DLD1 (cell line): Measurements from ENCODE around the gene GPR39.

Experiments used
- in situ Hi-C: cut with HindIII; loops from 2 replicates; pipeline ENCODE4 v1.10.0; 2017; ENCODE audit warnings: low sequenced_read_pairs

Gene GPR39

DNA sequence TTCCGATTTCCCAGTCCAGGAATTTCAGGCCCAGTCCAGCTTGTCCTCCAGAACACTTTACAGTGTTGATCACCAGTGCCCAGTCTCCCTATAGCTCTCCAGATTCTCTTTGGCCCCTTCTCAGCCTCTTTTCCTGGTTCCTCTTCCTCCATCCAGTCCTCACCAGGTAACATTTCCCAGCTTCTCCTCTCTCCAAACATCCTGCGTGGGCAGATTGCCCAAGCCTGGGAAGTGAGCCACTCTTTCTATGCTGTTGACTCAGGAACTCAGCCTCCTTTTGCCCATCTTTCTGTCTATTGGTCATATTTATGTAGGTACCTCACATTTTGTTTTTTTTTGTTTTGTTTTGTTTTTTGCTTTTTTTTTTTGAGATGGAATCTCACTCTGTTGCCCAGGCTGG lies 144.0 kb downstream of the GPR39 start:
- in situ Hi-C loops: no loop called here

DNA sequence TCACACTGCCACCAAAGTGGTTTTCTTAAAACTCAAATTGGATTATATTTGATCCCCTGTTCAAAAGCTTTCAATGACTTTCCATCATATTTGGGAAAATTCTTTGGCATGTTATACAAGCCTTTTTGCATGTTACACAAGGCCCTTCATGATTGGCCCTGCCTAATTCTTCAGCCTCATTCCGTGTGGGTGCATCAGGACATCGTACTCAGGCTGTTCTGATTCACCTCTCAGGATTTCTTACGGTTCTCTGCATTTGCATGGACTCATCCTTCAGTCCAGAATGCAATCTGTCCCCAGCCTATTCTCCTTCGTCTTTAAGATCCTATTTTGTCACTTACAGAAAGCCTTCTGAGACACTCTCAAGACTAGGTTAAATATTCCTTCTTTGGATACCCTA lies 145.6 kb downstream of the GPR39 start:
- in situ Hi-C loops: no loop called here

DNA sequence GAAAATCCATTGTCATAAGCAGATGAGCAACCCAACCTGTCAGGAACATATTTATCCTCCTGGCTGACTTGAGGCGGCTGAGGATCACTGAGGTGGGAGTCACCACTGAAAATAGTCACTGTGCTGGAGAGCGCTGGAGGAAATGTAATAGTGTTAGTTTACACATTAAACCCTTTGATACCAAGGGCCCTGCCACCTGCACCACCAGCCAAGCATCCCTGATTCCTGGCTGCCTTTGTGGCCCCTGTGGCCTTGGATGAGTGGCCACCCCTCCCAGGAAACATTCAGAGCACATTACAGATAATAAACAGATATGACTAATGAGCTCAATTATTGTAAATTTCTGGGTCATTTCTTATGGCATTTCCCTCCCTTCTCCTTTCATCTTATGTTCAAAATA lies 147.5 kb downstream of the GPR39 start:
- in situ Hi-C loops: no loop called here

DNA sequence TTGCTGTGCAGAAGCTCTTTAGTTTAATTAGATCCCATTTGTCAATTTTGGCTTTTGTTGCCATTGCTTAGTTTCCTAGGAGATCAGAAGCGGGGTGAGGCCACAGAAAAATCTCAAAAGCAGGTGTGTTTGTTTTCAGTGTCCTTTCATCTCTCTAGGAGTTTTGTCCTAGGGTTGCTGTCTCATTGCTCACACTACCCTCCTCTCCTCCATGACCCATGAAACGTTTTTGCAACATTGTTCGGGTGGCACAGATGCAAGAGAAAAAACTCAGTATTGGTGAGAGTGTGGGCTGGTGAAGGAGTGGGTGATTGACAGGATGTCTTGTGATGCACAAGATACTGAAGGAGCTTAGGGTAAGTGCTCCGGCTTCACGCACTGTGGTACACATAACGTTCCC lies 149.8 kb downstream of the GPR39 start:
- in situ Hi-C loops: no loop called here

DNA sequence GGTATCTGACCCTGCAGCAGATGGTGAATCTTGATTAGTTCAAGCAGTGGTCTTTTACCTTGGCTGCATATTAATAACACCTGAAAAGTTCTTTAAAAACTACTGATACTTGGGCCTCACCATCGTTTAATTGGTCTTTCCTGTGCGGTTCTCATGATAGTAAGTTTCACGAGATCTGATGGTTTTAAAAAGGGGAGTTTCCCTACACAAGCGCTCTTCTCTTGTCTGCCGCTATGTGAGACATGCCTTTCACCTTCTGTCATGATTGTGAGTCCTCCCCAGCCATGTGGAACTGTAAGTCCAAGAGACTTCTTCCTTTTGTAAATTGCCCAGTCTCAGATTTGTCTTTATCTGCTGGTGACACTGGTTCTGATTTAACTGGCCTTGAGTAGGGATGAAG lies 151.1 kb downstream of the GPR39 start:
- in situ Hi-C loops: no loop called here

DNA sequence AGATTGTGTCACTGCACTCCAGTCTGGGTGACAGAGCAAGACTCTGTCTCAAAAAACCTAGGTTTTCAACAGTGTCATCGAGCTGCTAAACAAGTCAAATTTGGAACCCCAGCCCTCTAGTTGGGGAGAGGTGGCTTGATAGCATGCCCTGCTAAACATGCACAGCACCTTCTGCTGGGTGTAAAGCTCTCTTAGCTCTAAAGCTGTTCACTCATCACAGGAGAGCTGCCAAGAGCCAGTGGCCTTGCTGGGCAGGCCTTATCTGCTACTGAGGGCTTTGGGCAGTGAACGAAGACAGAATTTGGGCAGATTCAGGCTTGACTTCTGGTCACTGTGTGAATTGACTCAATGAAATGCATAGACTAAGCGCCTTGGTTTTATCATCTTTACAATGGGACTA lies 152.1 kb downstream of the GPR39 start:
- in situ Hi-C loops: no loop called here

DNA sequence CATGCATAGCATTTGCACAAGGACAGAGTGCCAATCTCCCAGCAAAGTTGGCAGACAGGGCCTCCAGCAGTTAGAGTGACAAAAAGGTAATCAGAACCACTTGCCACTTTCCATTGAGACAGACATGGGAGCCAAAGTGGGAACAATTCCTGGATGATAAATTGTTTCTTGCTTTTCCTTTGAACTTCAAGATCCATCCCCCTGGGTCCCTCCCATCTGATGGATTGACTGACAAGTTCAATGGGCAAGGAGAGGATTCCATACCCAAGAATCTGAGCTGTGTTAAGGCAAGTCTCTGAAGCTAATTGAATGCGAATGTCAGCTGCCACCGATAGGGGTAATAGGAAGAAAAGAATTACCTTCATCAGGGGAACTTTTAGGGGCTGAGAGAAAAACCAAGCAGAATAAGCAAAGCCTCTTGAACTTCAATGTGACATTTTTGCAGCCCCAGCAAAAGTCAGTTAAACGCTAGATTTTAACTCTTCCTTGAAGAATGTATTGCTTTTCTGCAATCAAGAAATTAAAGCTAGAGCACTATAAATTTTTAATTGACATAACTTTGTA lies 156.9 kb downstream of the GPR39 start:
- in situ Hi-C loops: no loop called here

DNA sequence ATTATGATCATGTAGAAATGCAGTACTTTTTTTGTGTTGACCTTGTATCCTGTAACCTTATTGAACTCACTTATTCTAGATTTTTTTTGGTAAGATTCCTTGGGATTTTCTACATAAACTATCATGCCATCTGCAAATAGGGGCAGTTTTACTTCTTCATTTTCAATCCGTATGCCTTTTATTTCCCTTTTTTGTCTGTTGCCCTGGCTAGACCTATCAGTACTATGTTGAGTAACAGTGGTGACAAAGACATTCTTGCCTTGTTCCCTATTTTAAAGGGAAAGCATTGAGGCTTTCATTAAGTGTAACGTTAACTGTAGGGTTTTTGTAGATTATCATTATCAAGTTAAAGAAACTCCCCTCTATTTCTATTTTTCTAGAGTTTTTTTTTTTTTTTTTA lies 161.1 kb downstream of the GPR39 start:
- in situ Hi-C loops: no loop called here

DNA sequence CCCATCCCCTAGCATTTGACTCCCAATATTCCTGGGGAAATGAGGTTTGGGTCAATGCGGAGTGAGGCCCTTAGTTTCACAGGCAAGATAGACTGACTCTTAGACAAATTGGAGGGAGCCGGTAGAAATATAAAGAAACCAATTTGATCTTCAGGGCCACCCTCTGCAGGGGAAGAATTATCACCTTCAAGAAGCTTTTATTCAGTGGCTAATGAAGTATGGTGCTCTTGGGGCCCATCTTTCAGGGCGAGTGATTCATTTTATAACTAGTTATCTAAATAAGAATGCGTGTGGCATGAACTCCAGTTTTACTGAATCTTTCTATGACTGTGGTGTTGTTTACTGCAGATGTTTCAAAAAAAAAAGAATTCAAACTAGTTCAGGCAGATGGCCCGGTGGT lies 165.0 kb downstream of the GPR39 start:
- in situ Hi-C loops: no loop called here

DNA sequence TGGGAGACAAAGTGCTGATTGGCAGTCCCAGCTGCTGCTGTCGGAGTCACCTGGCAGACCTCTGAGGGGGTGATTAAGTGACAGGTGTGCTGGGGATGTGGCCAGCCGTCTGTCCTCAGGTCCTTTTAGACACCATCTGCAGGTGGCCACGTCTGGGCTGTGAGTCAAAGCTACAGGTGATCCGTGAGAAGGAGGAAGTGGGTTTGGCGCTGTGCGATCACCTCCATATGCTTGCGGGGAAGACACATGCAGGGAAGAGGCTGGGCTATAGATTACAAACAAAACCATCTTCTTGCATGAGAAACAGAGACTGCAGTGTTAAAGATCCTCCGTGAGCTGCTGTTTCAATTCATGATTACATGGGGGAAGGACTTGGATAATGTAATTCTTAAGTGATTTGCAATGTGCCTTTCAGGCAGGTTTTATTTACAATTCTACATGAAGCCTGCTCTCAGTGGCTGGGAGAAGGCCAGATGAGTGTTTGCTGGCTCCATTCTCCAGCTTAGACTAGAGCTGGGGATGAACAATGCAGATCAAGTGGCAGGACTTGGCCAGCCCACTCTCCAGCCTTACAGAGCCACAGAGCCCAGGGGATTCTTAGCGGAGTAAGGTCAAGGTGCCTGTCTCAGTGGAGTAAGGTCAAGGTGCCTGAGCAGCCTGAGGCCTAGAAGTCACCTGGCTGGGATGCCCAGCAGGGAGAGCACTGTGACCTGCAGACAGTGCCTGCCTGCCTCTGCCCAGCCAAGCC lies 165.6 kb downstream of the GPR39 start:
- in situ Hi-C loops: no loop called here

DNA sequence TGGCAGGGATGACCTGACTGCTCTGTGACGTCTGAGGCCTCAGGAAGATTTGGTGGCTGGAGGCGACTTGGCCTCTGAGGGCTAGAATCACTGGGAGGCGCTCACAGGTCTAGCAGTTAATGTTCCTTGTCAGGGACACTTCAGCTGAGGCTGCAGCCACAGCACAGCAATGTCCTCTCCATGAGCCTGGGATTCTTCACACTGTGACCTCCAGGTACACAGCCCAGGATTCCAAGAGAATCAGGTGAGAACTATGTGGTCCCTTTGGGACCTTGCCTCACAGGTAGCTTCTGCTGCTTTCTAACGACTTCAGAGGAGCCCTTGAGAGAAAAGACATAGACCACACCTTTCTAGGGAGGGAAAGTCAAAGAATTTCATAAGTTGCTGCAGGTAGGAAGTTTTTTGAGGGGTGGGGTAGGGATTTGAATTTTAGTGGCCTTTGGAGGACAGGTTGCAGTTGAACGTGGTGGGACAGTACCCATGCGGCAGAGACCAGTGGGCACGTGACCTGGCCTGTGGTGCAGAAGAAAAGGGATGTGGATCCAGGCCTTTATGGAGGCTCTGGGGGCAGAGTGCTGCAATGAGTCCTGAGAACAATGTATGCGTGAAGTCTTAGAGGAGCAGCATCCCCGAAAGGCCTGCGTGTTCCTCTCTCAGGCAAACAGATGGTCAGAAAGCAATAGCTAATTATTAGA lies 167.2 kb downstream of the GPR39 start:
- in situ Hi-C loops: no loop called here

DNA sequence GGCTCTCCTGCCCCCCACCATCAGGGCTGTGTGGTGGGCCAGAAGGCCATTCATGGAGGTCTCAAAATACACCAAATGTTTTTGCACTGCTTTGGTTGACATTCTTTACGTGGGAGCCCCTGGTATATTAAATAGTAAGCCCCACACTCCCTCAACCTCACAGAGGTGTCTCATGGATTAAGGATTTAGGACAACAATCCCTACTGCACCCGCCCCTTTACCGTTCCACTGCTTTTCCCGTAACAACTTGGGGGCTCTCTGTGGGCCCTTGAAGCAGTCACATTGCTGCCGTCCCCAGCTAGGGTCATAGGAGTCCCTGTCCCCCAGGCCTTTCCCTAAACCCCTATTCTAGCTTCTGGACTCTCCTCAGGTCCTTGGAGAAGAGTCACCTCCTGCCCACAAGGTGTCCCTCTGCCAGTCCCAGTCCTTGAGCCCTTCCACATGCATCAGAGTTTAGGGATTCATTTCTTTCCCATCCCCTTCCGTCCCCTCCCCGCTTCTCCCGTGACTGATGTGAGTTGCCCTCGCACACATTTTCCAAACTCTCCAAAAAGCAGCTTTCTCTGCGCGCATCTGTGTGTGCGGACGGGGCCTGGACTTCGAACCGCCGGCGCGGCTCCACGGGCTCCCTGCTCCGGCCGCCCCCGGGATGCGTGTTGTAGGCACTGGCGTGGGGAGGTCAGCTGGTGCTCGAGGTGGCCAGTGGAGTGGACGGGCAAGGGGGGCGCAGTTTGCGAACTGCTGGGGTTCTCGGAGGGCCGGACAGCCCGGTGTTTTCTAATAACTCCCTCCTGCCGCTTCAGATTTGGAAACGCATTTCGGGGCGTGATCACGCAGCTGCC lies 168.6 kb downstream of the GPR39 start:
- in situ Hi-C loops: no loop called here

DNA sequence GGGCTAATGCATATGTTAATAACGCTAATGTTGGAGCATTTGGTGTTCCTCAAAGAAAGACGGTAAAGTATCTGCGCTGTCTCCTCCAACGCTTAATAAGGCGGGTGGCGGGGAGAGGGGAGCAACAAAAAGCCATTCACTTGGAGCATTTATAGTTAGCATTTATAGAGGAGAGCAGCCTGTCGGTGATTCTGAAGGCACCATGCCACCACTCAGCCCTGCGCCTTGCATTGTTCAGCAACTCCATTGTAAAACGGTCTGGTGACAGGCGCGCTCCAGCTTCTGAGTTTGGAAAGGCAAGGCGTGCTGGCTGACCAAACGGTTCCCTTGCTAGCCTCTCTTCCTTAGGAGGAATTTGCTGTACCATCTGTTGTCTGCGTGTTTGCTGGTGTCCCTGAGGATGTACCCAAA lies 169.5 kb downstream of the GPR39 start:
- in situ Hi-C loops: no loop called here

DNA sequence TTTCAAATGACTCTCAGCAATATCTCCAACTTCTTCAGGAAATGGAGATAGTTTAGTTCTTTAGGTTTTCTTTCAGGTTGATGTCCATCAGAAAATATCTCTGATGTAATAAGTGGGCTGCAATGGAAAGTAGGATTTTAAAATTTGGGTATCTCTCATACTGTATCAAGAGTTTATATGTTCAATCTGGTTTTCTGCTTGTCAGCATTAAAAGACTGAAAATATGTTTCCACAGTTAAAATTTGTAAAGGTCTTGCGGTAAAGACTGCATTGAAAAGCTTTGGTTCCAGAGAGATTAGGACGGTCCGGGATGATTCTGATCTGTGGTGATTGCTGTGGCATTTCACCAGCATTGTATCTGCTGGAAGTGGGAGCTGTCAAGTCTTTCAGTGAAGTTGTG lies 170.2 kb downstream of the GPR39 start:
- in situ Hi-C loops: no loop called here

DNA sequence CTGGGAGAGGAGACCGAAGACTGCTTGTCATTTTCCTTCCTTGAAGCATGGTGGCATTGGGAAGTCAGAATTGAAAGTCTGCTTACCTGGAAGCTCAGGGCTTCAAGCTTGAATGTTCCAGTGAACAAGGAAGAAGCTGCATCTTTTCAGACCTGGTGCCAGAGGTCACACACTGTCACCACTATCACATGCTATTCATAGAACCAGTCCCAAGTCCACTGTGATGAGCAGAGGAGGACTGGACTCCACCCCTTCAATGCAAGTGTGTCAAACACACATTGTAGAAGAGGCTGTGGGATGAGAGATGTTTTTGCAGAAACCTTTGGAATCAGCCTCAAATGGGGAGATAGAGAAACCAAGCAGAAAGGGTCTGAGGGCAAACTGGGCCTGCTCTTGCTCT lies 172.0 kb downstream of the GPR39 start:
- in situ Hi-C loops: no loop called here

DNA sequence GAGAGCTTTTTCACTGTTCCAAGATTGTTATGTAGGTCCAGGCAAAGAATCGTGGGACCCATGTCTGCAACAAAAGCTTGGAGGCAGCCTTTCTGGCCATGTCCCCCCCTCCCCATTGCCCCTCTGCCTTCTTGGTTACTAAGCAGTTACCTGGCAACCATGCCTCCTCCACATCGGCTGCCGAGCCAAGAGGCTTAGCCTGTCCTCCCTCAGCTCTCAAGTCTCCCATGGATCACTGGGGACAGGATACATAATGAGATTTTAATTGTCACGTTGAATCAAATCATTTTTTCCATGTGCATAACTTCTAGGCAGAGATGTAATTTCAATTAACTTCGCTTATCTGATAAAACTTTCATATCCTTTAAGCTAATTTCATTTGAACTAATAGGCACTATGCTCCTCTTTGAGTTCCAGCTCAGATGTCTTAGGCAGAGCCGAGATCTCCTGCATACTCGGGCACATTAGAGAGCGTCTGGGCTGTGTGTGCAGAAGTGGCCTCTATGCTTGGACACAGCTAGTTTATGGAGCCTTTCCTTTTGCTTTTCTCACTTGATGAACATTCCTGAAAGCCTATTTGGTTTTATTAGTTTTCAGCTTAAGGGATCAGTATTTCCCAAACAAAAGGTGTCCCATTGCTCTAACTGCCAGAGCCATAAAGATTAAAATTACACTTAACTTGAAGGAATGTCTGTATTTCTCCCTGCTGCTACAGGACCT lies 172.7 kb downstream of the GPR39 start:
- in situ Hi-C loops: no loop called here

DNA sequence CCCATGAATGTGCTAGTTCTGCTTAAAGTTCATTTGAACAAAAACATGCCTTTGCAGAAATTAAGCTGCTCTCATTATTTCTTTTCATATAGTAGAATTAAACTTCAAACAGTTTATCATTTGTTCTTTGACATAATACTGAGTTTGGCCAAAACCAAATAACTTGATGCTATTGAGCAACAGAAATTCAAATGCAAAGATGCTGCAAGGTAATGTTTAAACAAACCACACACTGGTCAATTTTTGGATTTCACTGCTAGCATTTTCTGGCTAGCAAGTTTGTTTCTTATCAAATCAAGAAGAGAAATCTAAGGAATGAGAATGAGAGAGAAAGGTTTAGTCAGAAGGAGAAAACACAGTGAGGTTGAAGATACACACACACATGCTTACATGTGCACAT lies 173.4 kb downstream of the GPR39 start:
- in situ Hi-C loops: no loop called here

DNA sequence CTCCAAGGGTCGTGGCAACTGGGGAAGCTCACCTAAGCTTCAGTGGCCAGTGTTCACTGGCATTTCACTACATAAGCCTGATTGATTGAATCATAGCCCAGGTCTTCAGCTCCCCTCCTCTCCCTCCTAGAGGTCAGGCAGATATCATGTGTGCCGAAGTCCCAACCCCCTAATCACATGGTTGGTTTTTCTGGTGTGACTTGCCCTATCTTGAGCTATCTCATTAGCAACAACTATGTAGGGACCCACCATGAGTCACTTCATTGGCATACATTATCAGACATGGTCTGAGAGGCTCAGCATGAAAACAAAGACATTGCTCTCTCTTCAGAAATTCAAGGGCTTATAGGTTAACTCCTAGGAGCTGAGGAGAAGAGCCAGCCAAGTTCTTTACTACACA lies 176.6 kb downstream of the GPR39 start:
- in situ Hi-C loops: no loop called here

DNA sequence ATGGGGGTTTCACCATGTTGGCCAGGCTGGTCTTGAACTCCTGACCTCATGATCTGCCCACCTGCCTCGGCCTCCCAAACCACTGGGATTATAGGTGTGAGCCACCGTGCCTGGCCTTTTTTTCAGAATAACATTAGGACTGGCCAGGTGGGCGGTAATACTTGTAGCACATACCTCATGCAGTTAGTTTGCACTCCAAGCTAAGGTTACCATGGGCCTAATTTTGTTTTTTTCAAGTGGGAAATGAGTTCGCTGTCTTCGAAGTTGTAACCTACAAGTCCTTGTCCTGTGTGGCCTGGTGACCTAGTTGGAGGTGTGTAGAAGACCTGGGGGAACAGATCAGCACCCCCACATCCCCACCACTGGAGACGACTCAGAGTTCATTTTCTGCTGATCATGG lies 178.6 kb downstream of the GPR39 start:
- in situ Hi-C loops: no loop called here

DNA sequence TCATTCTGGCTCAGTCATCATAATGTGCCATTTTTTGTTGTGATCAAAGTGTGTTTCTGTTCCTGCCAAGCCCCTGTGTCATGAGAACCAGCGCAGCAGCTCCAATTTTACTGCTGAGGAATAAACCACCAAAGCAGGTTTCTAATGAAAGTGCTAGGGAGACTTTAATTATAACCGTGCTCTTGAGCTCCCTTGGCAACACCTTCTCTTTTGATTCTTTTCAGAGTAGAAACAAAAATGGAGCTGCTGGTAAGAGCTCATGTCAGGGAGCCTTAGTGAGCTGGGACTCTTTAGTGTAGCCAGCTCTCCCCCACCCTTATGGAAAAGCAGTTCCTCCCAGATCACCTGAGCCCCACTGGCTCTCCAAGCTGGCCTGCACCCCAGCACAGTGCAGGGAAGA lies 179.1 kb downstream of the GPR39 start:
- in situ Hi-C loops: no loop called here

DNA sequence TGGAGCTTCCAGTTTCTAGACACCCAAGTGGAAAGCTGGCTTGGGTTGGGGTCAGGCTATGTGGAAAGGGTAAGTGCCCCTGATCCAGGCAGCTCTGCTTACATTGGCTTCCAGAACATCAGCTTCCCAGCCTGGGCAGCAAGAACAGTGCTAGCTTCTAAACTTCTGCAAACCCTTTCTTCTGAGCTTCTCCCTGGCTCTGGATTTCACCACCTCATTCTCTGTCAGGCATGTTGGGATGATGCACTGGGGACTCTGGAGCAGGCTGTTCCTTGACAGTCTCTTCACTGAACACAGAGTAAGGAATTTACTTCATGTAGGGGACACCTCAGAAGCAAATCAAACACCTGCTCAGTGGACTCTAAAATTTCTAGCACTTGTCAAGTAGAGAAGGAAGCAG lies 180.6 kb downstream of the GPR39 start:
- in situ Hi-C loops: no loop called here
